SK-N-SH treated with all-trans-retinoic acid at 6 μM for 48 hours (cell line): ENCODE measurements around the gene SLC24A4.

Experiments
- ARNTL ChIP-seq: fragments of 450-650 bp; formaldehyde crosslinking; IDR thresholded peaks from 2 replicates; pipeline ENCODE4 v1.5.0; 2020; ENCODE audit warnings: low read depth, mild to moderate bottlenecking, moderate library complexity, borderline replicate concordance
- CSDC2 ChIP-seq: fragments of 250-450 bp; sonication (Bioruptor Pico); IDR thresholded peaks from 2 replicates; pipeline ENCODE4 v1.5.0; 2020; ENCODE audit warnings: mild to moderate bottlenecking, moderate library complexity
- ISL1 ChIP-seq: fragments of 250-450 bp; sonication (Bioruptor Pico); IDR thresholded peaks from 2 replicates; pipeline ENCODE4 v2.1.2; 2022; ENCODE audit warnings: mild to moderate bottlenecking, moderate library complexity
- OSR1 ChIP-seq: fragments of 250-450 bp; sonication (Bioruptor Pico); IDR thresholded peaks from 2 replicates; pipeline ENCODE4 v1.8.0; 2022; ENCODE audit warnings: moderate library complexity, mild to moderate bottlenecking, inconsistent platforms
- PATZ1 ChIP-seq: fragments of 250-450 bp; sonication (Bioruptor Pico); IDR thresholded peaks from 2 replicates; pipeline ENCODE4 v1.8.0; 2020; ENCODE audit warnings: mild to moderate bottlenecking, moderate library complexity, borderline replicate concordance
- RARB ChIP-seq: fragments of 250-450 bp; sonication (Bioruptor Pico); IDR thresholded peaks from 2 replicates; pipeline ENCODE4 v1.8.0; 2021; ENCODE audit warnings: mild to moderate bottlenecking, moderate library complexity
- TSHZ2 ChIP-seq: fragments of 250-450 bp; sonication (Bioruptor Pico); IDR thresholded peaks from 2 replicates; pipeline ENCODE4 v1.5.0; 2020; ENCODE audit warnings: mild to moderate bottlenecking, moderate library complexity
- ZFP3 ChIP-seq: fragments of 250-450 bp; sonication (Bioruptor Pico); IDR thresholded peaks from 2 replicates; pipeline ENCODE4 v1.5.0; 2020; ENCODE audit warnings: mild to moderate bottlenecking, moderate library complexity
- ZNF565 ChIP-seq: fragments of 450-650 bp; formaldehyde crosslinking; conservative IDR thresholded peaks from 2 replicates; pipeline ENCODE4 v1.5.0; 2020; ENCODE audit warnings: low read depth, mild to moderate bottlenecking, moderate library complexity
- ZNF70 ChIP-seq: fragments of 450-650 bp; formaldehyde crosslinking; IDR thresholded peaks from 2 replicates; pipeline ENCODE4 v1.5.0; 2020; ENCODE audit warnings: mild to moderate bottlenecking, moderate library complexity
- ZNF8 ChIP-seq: fragments of 450-650 bp; formaldehyde crosslinking; IDR thresholded peaks from 2 replicates; pipeline ENCODE4 v1.5.0; 2020; ENCODE audit warnings: mild to moderate bottlenecking, moderate library complexity
- TF ChIP-seq, protein P1 (sequence below): fragments of 250-450 bp; sonication (Bioruptor Pico); IDR thresholded peaks from 2 replicates; pipeline ENCODE4 v1.5.1; 2020; ENCODE audit warnings: low read depth, mild to moderate bottlenecking, moderate library complexity
- TF ChIP-seq, protein P2 (sequence below): fragments of 250-450 bp; sonication (Bioruptor Pico); IDR thresholded peaks from 2 replicates; pipeline ENCODE4 v1.8.0; 2021; ENCODE audit warnings: low read depth, mild to moderate bottlenecking, moderate library complexity, borderline replicate concordance

GRCh38 chr14:92373336-92373735 is 50.4 kb downstream of the SLC24A4 start:
- TF ChIP-seq PATZ1 (CRISPR knock-in tag) (no peak), RARB (CRISPR knock-in tag) (no peak), TSHZ2 (CRISPR knock-in tag) (no peak), ARNTL (CRISPR knock-in tag) (no peak), ISL1 (CRISPR knock-in tag) (no peak), CSDC2 (CRISPR knock-in tag) (no peak), ZFP3 (CRISPR knock-in tag) (no peak), OSR1 (CRISPR knock-in tag) (no peak), ZNF565 (CRISPR knock-in tag) (no peak), ZNF8 (CRISPR knock-in tag) (no peak), ZNF70 (CRISPR knock-in tag) (no peak)
- TF ChIP-seq, protein P1, sequence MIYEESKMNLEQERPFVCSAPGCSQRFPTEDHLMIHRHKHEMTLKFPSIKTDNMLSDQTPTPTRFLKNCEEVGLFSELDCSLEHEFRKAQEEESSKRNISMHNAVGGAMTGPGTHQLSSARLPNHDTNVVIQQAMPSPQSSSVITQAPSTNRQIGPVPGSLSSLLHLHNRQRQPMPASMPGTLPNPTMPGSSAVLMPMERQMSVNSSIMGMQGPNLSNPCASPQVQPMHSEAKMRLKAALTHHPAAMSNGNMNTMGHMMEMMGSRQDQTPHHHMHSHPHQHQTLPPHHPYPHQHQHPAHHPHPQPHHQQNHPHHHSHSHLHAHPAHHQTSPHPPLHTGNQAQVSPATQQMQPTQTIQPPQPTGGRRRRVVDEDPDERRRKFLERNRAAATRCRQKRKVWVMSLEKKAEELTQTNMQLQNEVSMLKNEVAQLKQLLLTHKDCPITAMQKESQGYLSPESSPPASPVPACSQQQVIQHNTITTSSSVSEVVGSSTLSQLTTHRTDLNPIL (CRISPR knock-in tag) = no peak
- TF ChIP-seq, protein P2, sequence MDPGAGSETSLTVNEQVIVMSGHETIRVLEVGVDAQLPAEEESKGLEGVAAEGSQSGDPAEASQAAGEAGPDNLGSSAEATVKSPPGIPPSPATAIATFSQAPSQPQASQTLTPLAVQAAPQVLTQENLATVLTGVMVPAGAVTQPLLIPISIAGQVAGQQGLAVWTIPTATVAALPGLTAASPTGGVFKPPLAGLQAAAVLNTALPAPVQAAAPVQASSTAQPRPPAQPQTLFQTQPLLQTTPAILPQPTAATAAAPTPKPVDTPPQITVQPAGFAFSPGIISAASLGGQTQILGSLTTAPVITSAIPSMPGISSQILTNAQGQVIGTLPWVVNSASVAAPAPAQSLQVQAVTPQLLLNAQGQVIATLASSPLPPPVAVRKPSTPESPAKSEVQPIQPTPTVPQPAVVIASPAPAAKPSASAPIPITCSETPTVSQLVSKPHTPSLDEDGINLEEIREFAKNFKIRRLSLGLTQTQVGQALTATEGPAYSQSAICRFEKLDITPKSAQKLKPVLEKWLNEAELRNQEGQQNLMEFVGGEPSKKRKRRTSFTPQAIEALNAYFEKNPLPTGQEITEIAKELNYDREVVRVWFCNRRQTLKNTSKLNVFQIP = no peak
